HepG2 (cell line): ENCODE results near the gene PFAS. TPM values are rescaled to one million over a fixed set of nuclear protein-coding genes. Genes with fewer than 3 reads are reported as not detected.

Experiments used
- ATAC-seq: fragments of 200-7000 bp; cut with Tn5 transposase; 3 replicates; pipeline ENCODE4 v1.9.1; 2020; ENCODE audit warnings: mild to moderate bottlenecking, moderate library complexity
- BruUV-seq: library from RNA; stranded (reverse); fragments of 400-500 nt; replicated peaks from 2 replicates; lab custom pipeline; 2021; lab: Mats Ljungman, UMichigan
- CTCF ChIA-PET: fragments of 300-600 bp; formaldehyde crosslinking; extraction: SDS; loops from one replicate; lab custom pipeline; 2021; ENCODE audit warnings: low total read pairs, inconsistent platforms, low intra/inter-chr PET ratio; lab: Yijun Ruan, JAX
- POLR2A ChIA-PET: fragments of 350-600 bp; sonication (Branson Sonifier 250); formaldehyde crosslinking; loops from one replicate; lab custom pipeline; 2020; ENCODE audit warnings: antibody characterized with exemption, inconsistent platforms; lab: Yijun Ruan, JAX
- DNase-seq: peaks from one replicate; pipeline ENCODE4 v3.0.0-alpha.2; 2015; ENCODE audit warnings: low spot score
- FAIRE-seq: peaks from 3 replicates; lab custom pipeline; 2011; peaks lifted over from hg19 to GRCh38; lab: Jason Lieb, UNC
- H2AFZ ChIP-seq: one replicate; pipeline ENCODE4 v1.6.1; 2011; ENCODE audit warnings: low read length, inconsistent platforms
- H3K27ac ChIP-seq: fragments of 300-600 bp; 3 replicates; pipeline ENCODE4 v1.8.0; 2011; ENCODE audit warnings: mixed run types, mild to moderate bottlenecking, mixed read lengths, low read length, inconsistent platforms; ENCODE audit not compliant: insufficient read depth; ENCODE audit errors: extremely low read length
- H3K27me3 ChIP-seq, 2 experiments: fragments of 200-600 bp in 1 of 2; 2 replicates in 1 of 2; 3 replicates in 1 of 2; pipeline versions ENCODE4 v1.6.0 to v1.8.0; 2011; ENCODE audit warnings: low read length in 2 of 2, mild to moderate bottlenecking in 2 of 2, moderate library complexity in 2 of 2, inconsistent platforms in 1 of 2; ENCODE audit not compliant: insufficient read depth in 2 of 2, control insufficient read depth in 1 of 2
- H3K36me3 ChIP-seq, 2 experiments: fragments of 200-600 bp in 1 of 2; replicated peaks in 1 of 2; 2 replicates in 1 of 2; 3 replicates in 1 of 2; pipeline versions ENCODE4 v1.5.1 to v1.8.0; 2011; ENCODE audit warnings: low read length in 2 of 2, inconsistent platforms in 1 of 2; ENCODE audit not compliant: insufficient read depth in 2 of 2, control insufficient read depth in 1 of 2
- H3K4me1 ChIP-seq: 2 replicates; pipeline ENCODE4 v1.5.1; 2012; ENCODE audit warnings: low read length, inconsistent platforms; ENCODE audit not compliant: insufficient read depth
- H3K4me2 ChIP-seq: 2 replicates; pipeline ENCODE4 v1.6.0; 2011; ENCODE audit warnings: low read depth, low read length, inconsistent platforms
- H3K4me3 ChIP-seq, 3 experiments: fragments of 200-600 bp in 1 of 3; sonication (generic), shearing (Covaris generic) in 1 of 3; replicated peaks in 1 of 3; 2 replicates each; pipeline ENCODE4 v1.5.1; 2011 to 2016; ENCODE audit warnings: low read length in 3 of 3, inconsistent platforms in 2 of 3, low read depth in 2 of 3, mild to moderate bottlenecking in 2 of 3, control low read depth in 1 of 3, mixed read lengths in 1 of 3; ENCODE audit not compliant: insufficient read depth in 1 of 3
- H3K79me2 ChIP-seq: one replicate; pipeline ENCODE4 v1.6.1; 2011; ENCODE audit warnings: low read length, inconsistent platforms; ENCODE audit not compliant: insufficient read depth
- H3K9ac ChIP-seq: 2 replicates; pipeline ENCODE4 v1.6.0; 2011; ENCODE audit warnings: mild to moderate bottlenecking, low read depth, low read length, inconsistent platforms; ENCODE audit not compliant: insufficient read depth
- H3K9me3 ChIP-seq: 2 replicates; pipeline ENCODE4 v1.5.1; 2012; ENCODE audit warnings: mild to moderate bottlenecking, low read length
- H4K20me1 ChIP-seq: 2 replicates; pipeline ENCODE4 v1.6.0; 2011; ENCODE audit warnings: inconsistent platforms, mild to moderate bottlenecking, low read length, moderate library complexity; ENCODE audit not compliant: insufficient read depth
- BCL6 ChIP-seq: IDR thresholded peaks from 2 replicates; pipeline ENCODE4 v1.6.1; 2016; ENCODE audit warnings: missing genetic modification reagents, missing compliant biosample characterization
- MTF1 ChIP-seq: sonication (generic); formaldehyde crosslinking; IDR thresholded peaks from 2 replicates; pipeline ENCODE4 v1.5.0; 2020; ENCODE audit warnings: missing genetic modification reagents
- SKI ChIP-seq: fragments of 450-650 bp; IDR thresholded peaks from one replicate; pipeline ENCODE4 v1.6.1; 2018; ENCODE audit warnings: mild to moderate bottlenecking; ENCODE audit not compliant: partially characterized antibody
- STAT5B ChIP-seq: sonication (generic); formaldehyde crosslinking; IDR thresholded peaks from 2 replicates; pipeline ENCODE4 v1.4.0; 2020; ENCODE audit warnings: missing genetic modification reagents
- TAF15 ChIP-seq: fragments of 200-400 bp; formaldehyde crosslinking; IDR thresholded peaks from one replicate; pipeline ENCODE4 v1.6.1; 2018; ENCODE audit warnings: mild to moderate bottlenecking, low read depth, low read length; ENCODE audit not compliant: poor library complexity, severe bottlenecking
- ZNF10 ChIP-seq: sonication (generic); formaldehyde crosslinking; IDR thresholded peaks from 2 replicates; pipeline ENCODE4 v1.4.0; 2020; ENCODE audit warnings: mild to moderate bottlenecking, low read depth, missing genetic modification reagents, borderline replicate concordance
- ZNF317 ChIP-seq: sonication (generic); formaldehyde crosslinking; IDR thresholded peaks from 2 replicates; pipeline ENCODE4 v1.5.0; 2020; ENCODE audit warnings: mild to moderate bottlenecking, missing genetic modification reagents
- ZNF589 ChIP-seq: sonication (generic); formaldehyde crosslinking; conservative IDR thresholded peaks from 2 replicates; pipeline ENCODE4 v1.8.0; 2022; ENCODE audit warnings: mild to moderate bottlenecking, moderate library complexity, missing genetic modification reagents
- ZNF709 ChIP-seq: sonication (generic); formaldehyde crosslinking; IDR thresholded peaks from 2 replicates; pipeline ENCODE4 v1.5.0; 2020; ENCODE audit warnings: mild to moderate bottlenecking, missing genetic modification reagents
- WGBS: methylation state at CpG from one replicate; pipeline ENCODE4 v1.1.6; 2017; ENCODE audit warnings: low lambda C conversion rate; 5-methylcytosine and 5-hydroxymethylcytosine counted together
- in situ Hi-C: cut with HindIII; loops from 2 replicates; pipeline ENCODE4 v1.10.0; 2017; ENCODE audit warnings: low pct_unique_long_range_greater_than_20kb; ENCODE audit not compliant: extremely low pct_ligation_motif_present
- intact Hi-C: fragments of 100-400 bp; cut with micrococcal nuclease; formaldehyde crosslinking; loops from one replicate; pipeline ENCODE4 v1.10.0; 2022; ENCODE audit not compliant: unreplicated experiment
- polyA plus RNA-seq, 8 experiments: library from polyadenylated mRNA; depleted of rRNA in 3 of 8; stranded (reverse) in 7 of 8; unstranded in 1 of 8; fragments of >200 nt; fragmentation: Illumina TruSeq in 4 of 8; extraction: Trizol in 4 of 8; gene quantifications; 2 replicates each; pipeline versions ENCODE4 v1.2.1 to v1.2.3, GENCODE V29; 2011 to 2016; ENCODE audit warnings: low read depth in 4 of 8, missing spikeins in 1 of 8, mixed read lengths in 1 of 8; ENCODE audit not compliant: insufficient read depth in 1 of 8
- total RNA-seq, 5 experiments: library from RNA; depleted of rRNA; stranded (reverse); fragments of >200 nt; fragmentation: Illumina TruSeq; extraction: Trizol; gene quantifications; 2 replicates each; pipeline ENCODE4 v1.2.3, GENCODE V29; 2016; ENCODE audit warnings: low read depth in 1 of 5
- TF ChIP-seq, protein P1 (sequence below), 2 experiments: sonication (generic) in 1 of 2; formaldehyde crosslinking in 1 of 2; IDR thresholded peaks; 2 replicates each; pipeline versions ENCODE4 v1.6.1 to v1.9.0; 2014 to 2022; ENCODE audit warnings: antibody characterized with exemption in 1 of 2, borderline replicate concordance in 1 of 2, inconsistent platforms in 1 of 2, low read depth in 1 of 2, missing genetic modification reagents in 1 of 2
- TF ChIP-seq, protein P2 (sequence below): sonication (generic); formaldehyde crosslinking; IDR thresholded peaks from 2 replicates; pipeline ENCODE4 v1.8.0; 2022; ENCODE audit warnings: mild to moderate bottlenecking, missing genetic modification reagents; ENCODE audit not compliant: insufficient replicate concordance
- TF ChIP-seq, protein P3 (sequence below): sonication (generic); formaldehyde crosslinking; IDR thresholded peaks from 2 replicates; pipeline ENCODE4 v1.4.0; 2020; ENCODE audit warnings: mild to moderate bottlenecking, missing genetic modification reagents
- TF ChIP-seq, protein P4 (sequence below): IDR thresholded peaks from 2 replicates; pipeline ENCODE4 v1.6.1; 2016

PFAS gene
- total and polyA plus RNA-seq, 2 of the 13 experiments (the other 11 are each of a cell fraction or from before 2014, with no cell fraction given) = 49.4 to 58.2 TPM

DNA sequence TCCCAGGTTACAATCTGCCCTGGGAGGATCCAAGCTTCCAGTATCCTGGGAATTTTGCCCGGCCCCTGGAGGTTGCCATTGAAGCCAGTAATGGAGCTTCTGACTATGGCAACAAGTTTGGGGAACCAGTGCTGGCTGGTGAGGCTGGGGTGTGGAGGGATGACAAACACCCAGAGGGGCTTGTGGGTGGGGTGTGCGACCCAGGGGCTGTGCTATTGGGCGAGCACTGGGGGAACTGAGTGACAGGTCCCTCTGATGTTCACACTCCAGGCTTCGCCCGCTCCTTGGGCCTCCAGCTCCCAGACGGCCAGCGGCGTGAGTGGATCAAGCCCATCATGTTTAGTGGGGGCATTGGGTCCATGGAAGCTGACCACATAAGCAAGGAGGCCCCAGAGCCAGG lies 8.7 kb downstream of the PFAS start (continued):
- TF ChIP-seq, protein P1, sequence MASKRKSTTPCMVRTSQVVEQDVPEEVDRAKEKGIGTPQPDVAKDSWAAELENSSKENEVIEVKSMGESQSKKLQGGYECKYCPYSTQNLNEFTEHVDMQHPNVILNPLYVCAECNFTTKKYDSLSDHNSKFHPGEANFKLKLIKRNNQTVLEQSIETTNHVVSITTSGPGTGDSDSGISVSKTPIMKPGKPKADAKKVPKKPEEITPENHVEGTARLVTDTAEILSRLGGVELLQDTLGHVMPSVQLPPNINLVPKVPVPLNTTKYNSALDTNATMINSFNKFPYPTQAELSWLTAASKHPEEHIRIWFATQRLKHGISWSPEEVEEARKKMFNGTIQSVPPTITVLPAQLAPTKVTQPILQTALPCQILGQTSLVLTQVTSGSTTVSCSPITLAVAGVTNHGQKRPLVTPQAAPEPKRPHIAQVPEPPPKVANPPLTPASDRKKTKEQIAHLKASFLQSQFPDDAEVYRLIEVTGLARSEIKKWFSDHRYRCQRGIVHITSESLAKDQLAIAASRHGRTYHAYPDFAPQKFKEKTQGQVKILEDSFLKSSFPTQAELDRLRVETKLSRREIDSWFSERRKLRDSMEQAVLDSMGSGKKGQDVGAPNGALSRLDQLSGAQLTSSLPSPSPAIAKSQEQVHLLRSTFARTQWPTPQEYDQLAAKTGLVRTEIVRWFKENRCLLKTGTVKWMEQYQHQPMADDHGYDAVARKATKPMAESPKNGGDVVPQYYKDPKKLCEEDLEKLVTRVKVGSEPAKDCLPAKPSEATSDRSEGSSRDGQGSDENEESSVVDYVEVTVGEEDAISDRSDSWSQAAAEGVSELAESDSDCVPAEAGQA (IDR thresholded peaks at IDR 0.05; ENCODE audit: low read depth) = no peak
- TF ChIP-seq, protein P1 (CRISPR knock-in tag; IDR thresholded peaks at IDR 0.05; ENCODE audit: borderline replicate concordance) = no peak
- no peak for TF ChIP-seq ZNF10 (CRISPR knock-in tag)
- no peak for TF ChIP-seq MTF1 (CRISPR knock-in tag)

DNA sequence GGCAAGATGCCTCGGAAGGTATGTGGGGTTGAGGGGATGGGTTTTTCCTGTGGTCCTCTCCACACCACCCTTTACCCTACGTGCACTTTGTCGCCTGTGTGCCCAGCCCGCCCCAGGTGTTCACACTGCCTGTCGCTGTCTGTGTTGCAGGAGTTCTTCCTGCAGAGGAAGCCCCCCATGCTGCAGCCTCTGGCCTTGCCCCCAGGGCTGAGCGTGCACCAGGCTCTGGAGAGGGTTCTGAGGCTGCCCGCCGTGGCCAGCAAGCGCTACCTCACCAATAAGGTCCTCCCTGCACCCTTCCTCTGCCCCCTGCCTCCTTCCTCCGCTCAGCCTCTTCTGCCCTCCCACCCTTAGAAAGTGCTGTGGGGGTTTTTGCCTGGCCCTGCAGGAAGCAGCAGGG lies 15.2 kb downstream of the PFAS start:
- POLR2A ChIA-PET = no interaction called here
- 98% methylated on average over 10 of the region's 10 CpGs for WGBS
- TF ChIP-seq ZNF317 (CRISPR knock-in tag) = no peak
- TF ChIP-seq SKI = no peak
- TF ChIP-seq, protein P2, sequence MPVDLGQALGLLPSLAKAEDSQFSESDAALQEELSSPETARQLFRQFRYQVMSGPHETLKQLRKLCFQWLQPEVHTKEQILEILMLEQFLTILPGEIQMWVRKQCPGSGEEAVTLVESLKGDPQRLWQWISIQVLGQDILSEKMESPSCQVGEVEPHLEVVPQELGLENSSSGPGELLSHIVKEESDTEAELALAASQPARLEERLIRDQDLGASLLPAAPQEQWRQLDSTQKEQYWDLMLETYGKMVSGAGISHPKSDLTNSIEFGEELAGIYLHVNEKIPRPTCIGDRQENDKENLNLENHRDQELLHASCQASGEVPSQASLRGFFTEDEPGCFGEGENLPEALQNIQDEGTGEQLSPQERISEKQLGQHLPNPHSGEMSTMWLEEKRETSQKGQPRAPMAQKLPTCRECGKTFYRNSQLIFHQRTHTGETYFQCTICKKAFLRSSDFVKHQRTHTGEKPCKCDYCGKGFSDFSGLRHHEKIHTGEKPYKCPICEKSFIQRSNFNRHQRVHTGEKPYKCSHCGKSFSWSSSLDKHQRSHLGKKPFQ (CRISPR knock-in tag) = no peak
- TF ChIP-seq, protein P3, sequence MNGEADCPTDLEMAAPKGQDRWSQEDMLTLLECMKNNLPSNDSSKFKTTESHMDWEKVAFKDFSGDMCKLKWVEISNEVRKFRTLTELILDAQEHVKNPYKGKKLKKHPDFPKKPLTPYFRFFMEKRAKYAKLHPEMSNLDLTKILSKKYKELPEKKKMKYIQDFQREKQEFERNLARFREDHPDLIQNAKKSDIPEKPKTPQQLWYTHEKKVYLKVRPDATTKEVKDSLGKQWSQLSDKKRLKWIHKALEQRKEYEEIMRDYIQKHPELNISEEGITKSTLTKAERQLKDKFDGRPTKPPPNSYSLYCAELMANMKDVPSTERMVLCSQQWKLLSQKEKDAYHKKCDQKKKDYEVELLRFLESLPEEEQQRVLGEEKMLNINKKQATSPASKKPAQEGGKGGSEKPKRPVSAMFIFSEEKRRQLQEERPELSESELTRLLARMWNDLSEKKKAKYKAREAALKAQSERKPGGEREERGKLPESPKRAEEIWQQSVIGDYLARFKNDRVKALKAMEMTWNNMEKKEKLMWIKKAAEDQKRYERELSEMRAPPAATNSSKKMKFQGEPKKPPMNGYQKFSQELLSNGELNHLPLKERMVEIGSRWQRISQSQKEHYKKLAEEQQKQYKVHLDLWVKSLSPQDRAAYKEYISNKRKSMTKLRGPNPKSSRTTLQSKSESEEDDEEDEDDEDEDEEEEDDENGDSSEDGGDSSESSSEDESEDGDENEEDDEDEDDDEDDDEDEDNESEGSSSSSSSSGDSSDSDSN (CRISPR knock-in tag) = no peak
- TF ChIP-seq, protein P4, sequence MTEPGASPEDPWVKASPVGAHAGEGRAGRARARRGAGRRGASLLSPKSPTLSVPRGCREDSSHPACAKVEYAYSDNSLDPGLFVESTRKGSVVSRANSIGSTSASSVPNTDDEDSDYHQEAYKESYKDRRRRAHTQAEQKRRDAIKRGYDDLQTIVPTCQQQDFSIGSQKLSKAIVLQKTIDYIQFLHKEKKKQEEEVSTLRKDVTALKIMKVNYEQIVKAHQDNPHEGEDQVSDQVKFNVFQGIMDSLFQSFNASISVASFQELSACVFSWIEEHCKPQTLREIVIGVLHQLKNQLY (CRISPR knock-in tag) = no peak
- no peak for TF ChIP-seq STAT5B (CRISPR knock-in tag)
- no peak for TF ChIP-seq TAF15
- TF ChIP-seq BCL6 = no peak
- TF ChIP-seq ZNF709 (CRISPR knock-in tag) = no peak
- no peak for TF ChIP-seq ZNF589 (CRISPR knock-in tag)

More for the DNA sequence above, 15.2 kb downstream of the PFAS start:
- CTCF ChIA-PET = no interaction called here
- Histone ChIP-seq H3K36me3 (peaks cover 39 to 78% of the 10 kb centered on the region in 2 experiments), H3K4me2 (no peak overlapping the region), H3K4me3 (no peak overlapping the region), H3K4me1 (no peaks in the 10 kb centered on the region), H4K20me1 (no peaks in the 10 kb centered on the region), H3K9me3 (no peaks in the 10 kb centered on the region), H2AFZ (no peak overlapping the region), H3K79me2 (no peaks in the 10 kb centered on the region), H3K27me3 (no peaks in the 10 kb centered on the region), H3K27ac (no peak overlapping the region), H3K9ac (no peak overlapping the region)
- no TSS peak for BruUV-seq
- in situ Hi-C loops (no loop called here), intact Hi-C loops (no loop called here)
- FAIRE-seq = no peak
- no peak for ATAC-seq
- DNase-seq = no peak
